A549 (cell line): Measurements from ENCODE around the gene HSFX3. TPM values are rescaled to one million over a fixed set of nuclear protein-coding genes. Genes with fewer than 3 reads are reported as not detected.
"Not testable (repeated sequence)": the region's sequence is repeated elsewhere in the genome, so short reads cannot be mapped to it uniquely, and the experiment has no call there.

Source experiments
- ATAC-seq, 2 experiments: fragments of 200-7000 bp in 1 of 2; fragments of >200 bp in 1 of 2; cut with Nextera tagmentation in 1 of 2; cut with Tn5 transposase in 1 of 2; 3 replicates each; pipeline versions ENCODE4 v1.8.0 to v1.9.1; 2018 to 2020; ENCODE audit warnings: mild to moderate bottlenecking in 1 of 2, moderate library complexity in 1 of 2
- CTCF ChIA-PET: fragments of 300-600 bp; sonication (Branson Sonifier 250); formaldehyde crosslinking; extraction: SDS; loops from one replicate; lab custom pipeline; 2021; ENCODE audit warnings: antibody characterized with exemption, inconsistent platforms; lab: Yijun Ruan, JAX
- POLR2A ChIA-PET: fragments of 350-600 bp; formaldehyde crosslinking; extraction: SDS; loops from one replicate; lab custom pipeline; 2021; ENCODE audit warnings: antibody characterized with exemption, inconsistent platforms; lab: Yijun Ruan, JAX
- DNase-seq, 2 experiments: peaks; one replicate each; pipeline versions ENCODE4 v3.0.0 to v3.0.0-alpha.2; 2011 to 2016; ENCODE audit warnings: low read depth in 1 of 2, low spot score in 1 of 2
- FAIRE-seq: peaks from 2 replicates; lab custom pipeline; 2011; peaks lifted over from hg19 to GRCh38; lab: Jason Lieb, UNC
- H3K27ac ChIP-seq, 2 experiments: fragments of >200 bp; sonication (Bioruptor Twin); formaldehyde crosslinking; 3 replicates each; pipeline ENCODE4 v1.5.1; 2016 to 2017
- H3K4me1 ChIP-seq: fragments of >200 bp; sonication (Bioruptor Twin); formaldehyde crosslinking; 3 replicates; pipeline ENCODE4 v1.6.1; 2016
- H3K4me2 ChIP-seq: fragments of >200 bp; sonication (Bioruptor Twin); formaldehyde crosslinking; 3 replicates; pipeline ENCODE4 v1.6.1; 2016
- H3K4me3 ChIP-seq: fragments of >200 bp; sonication (Bioruptor Twin); formaldehyde crosslinking; 3 replicates; pipeline ENCODE4 v1.5.1; 2016
- H3K9me3 ChIP-seq: fragments of >200 bp; sonication (Bioruptor Twin); formaldehyde crosslinking; 3 replicates; pipeline ENCODE4 v1.6.1; 2016
- BHLHE40 ChIP-seq: IDR thresholded peaks from 2 replicates; pipeline ENCODE4 v1.6.1; 2012; ENCODE audit warnings: low read depth, low read length, inconsistent platforms
- E2F6 ChIP-seq: IDR thresholded peaks from 2 replicates; pipeline ENCODE4 v1.6.1; 2012; ENCODE audit warnings: low read depth, borderline replicate concordance
- EHMT2 ChIP-seq: fragments of 200-600 bp; sonication (generic); IDR thresholded peaks from 2 replicates; pipeline ENCODE4 v1.6.1; 2016; ENCODE audit warnings: antibody characterized with exemption, low read depth, mild to moderate bottlenecking, moderate library complexity
- ESRRA ChIP-seq: fragments of 150-350 bp; IDR thresholded peaks from 2 replicates; pipeline ENCODE4 v1.6.1; 2014; ENCODE audit warnings: mild to moderate bottlenecking, low read length, borderline replicate concordance
- FOXS1 ChIP-seq: fragments of 250-450 bp; sonication (Bioruptor Pico); IDR thresholded peaks from 2 replicates; pipeline ENCODE4 v1.5.0; 2020; ENCODE audit warnings: mild to moderate bottlenecking, moderate library complexity
- HDAC2 ChIP-seq: fragments of 200-600 bp; sonication (generic); IDR thresholded peaks from 2 replicates; pipeline ENCODE4 v1.6.1; 2016
- HMGXB4 ChIP-seq: fragments of 250-450 bp; sonication (Bioruptor Pico); IDR thresholded peaks from 2 replicates; pipeline ENCODE4 v1.5.0; 2021; ENCODE audit warnings: mild to moderate bottlenecking, moderate library complexity, borderline replicate concordance
- HOXB13 ChIP-seq: fragments of 250-450 bp; sonication (Bioruptor Pico); IDR thresholded peaks from 2 replicates; pipeline ENCODE4 v1.5.0; 2020; ENCODE audit warnings: low read depth, mild to moderate bottlenecking, moderate library complexity
- JUN ChIP-seq, 2 experiments: fragments of >200 bp; sonication (Bioruptor Twin); formaldehyde crosslinking; IDR thresholded peaks; 2 replicates in 1 of 2; 3 replicates in 1 of 2; pipeline ENCODE4 v1.6.1; 2016 to 2017
- JUNB ChIP-seq: fragments of >200 bp; sonication (Bioruptor Twin); formaldehyde crosslinking; IDR thresholded peaks from 2 replicates; pipeline ENCODE4 v1.6.1; 2016
- KDM1A ChIP-seq: fragments of 200-600 bp; sonication (generic); IDR thresholded peaks from 2 replicates; pipeline ENCODE4 v1.6.1; 2016; ENCODE audit warnings: low read depth, mild to moderate bottlenecking
- PBX3 ChIP-seq: IDR thresholded peaks from 2 replicates; pipeline ENCODE4 v1.6.1; 2012
- POLR2A ChIP-seq: IDR thresholded peaks from 2 replicates; pipeline ENCODE4 v1.6.1; 2012; ENCODE audit warnings: mild to moderate bottlenecking, low read length
- POLR2AphosphoS2 ChIP-seq: conservative IDR thresholded peaks from 2 replicates; pipeline ENCODE4 v1.6.1; 2012; ENCODE audit warnings: low read length, improper control_type of control experiment, inconsistent platforms
- RAD21 ChIP-seq, 2 experiments: fragments of >200 bp in 1 of 2; sonication (Bioruptor Twin) in 1 of 2; formaldehyde crosslinking in 1 of 2; IDR thresholded peaks in 1 of 2; conservative IDR thresholded peaks in 1 of 2; 2 replicates in 1 of 2; 3 replicates in 1 of 2; pipeline ENCODE4 v1.6.1; 2012 to 2018; ENCODE audit warnings: inconsistent platforms in 1 of 2
- RARB ChIP-seq: fragments of 250-450 bp; sonication (Bioruptor Pico); IDR thresholded peaks from 2 replicates; pipeline ENCODE4 v1.8.0; 2021; ENCODE audit warnings: mild to moderate bottlenecking, moderate library complexity
- RCOR1 ChIP-seq: fragments of 150-350 bp; IDR thresholded peaks from 2 replicates; pipeline ENCODE4 v1.6.1; 2014; ENCODE audit warnings: antibody characterized with exemption, low read length, low read depth
- SMC3 ChIP-seq: fragments of >200 bp; sonication (Bioruptor Twin); formaldehyde crosslinking; IDR thresholded peaks from 3 replicates; pipeline ENCODE4 v1.6.1; 2018; ENCODE audit warnings: inconsistent platforms
- TFCP2L1 ChIP-seq: fragments of 250-450 bp; sonication (Bioruptor Pico); IDR thresholded peaks from 2 replicates; pipeline ENCODE4 v1.5.0; 2021; ENCODE audit warnings: mild to moderate bottlenecking
- ZC3H11A ChIP-seq: fragments of 450-650 bp; IDR thresholded peaks from 2 replicates; pipeline ENCODE4 v1.6.1; 2014; ENCODE audit warnings: antibody characterized with exemption, mild to moderate bottlenecking
- ZFP36 ChIP-seq: fragments of 450-650 bp; IDR thresholded peaks from 2 replicates; pipeline ENCODE4 v1.6.1; 2014; ENCODE audit warnings: borderline replicate concordance; ENCODE audit not compliant: partially characterized antibody
- WGBS: methylation state at CpG from one replicate; pipeline ENCODE4 v1.1.6; 2017; ENCODE audit errors: missing lambda C conversion rate; 5-methylcytosine and 5-hydroxymethylcytosine counted together
- polyA plus RNA-seq, 4 experiments: library from polyadenylated mRNA; depleted of rRNA in 3 of 4; stranded (reverse); fragments of >200 nt; fragmentation: RNase III in 1 of 4; extraction: RNeasy Plus Mini Kit Qiagen cat#74134 plus additional on column Dnase treatment in 1 of 4; gene quantifications; 2 replicates in 3 of 4; 3 replicates in 1 of 4; pipeline ENCODE4 v1.2.3, GENCODE V29; 2011 to 2017

Gene HSFX3
- polyA plus RNA-seq, 2 of the 4 experiments (the other 2 are of a cell fraction) = not detected

- H3K4me1 ChIP-seq, H3K4me3 ChIP-seq, H3K9me3 ChIP-seq, CTCF ChIA-PET, H3K27ac ChIP-seq, POLR2A ChIA-PET, H3K4me2 ChIP-seq, FAIRE-seq: not testable (repeated sequence)
- peak in 1 of 2 experiments; percentile 21; a peak in 1 of 5 replicates for TF ChIP-seq RAD21 (conservative IDR thresholded peaks at IDR 0.05 in 1 of 2, IDR thresholded peaks at IDR 0.05 in 1 of 2)
- ATAC-seq = peak in 1 of 2 experiments; percentile 54; a peak in 3 of 6 replicates
- DNase-seq = peak in 1 of 2 experiments; percentile 60
- 76% methylated on average over 16 of the region's 29 CpGs for WGBS
These were observed 3.9 kb downstream of the HSFX3 start for GRCh38 chrX:149545545-149546543.

GRCh38 chrX:149541521-149542047, 8.1 kb downstream of the HSFX3 start:
- no peak for FAIRE-seq
- peak overlapping the region; percentile 82 to 91 for H3K27ac ChIP-seq
- POLR2A ChIA-PET = interaction anchor here (3.0 to 3.2 kb wide), 2 partner anchors 37 to 398 kb away, joined by 24 to 35 read pairs; partner anchors contain the start of genes EOLA2 and IDS
- peak overlapping the region; percentile 89 for H3K4me2 ChIP-seq
- DNase-seq = no peak
- 0 out of 3 replicates have a peak, but pooled peaks cover 6% of the 10 kb centered on the region for H3K4me1 ChIP-seq
- peak overlapping the region; percentile 94 for H3K4me3 ChIP-seq
- WGBS = 22% methylated on average over 11 of the region's 13 CpGs
- TF ChIP-seq JUNB (no peak), SMC3 (no peak), HMGXB4 (no peak), RARB (CRISPR knock-in tag) (no peak), KDM1A (no peak), ZFP36 (no peak), ZC3H11A (no peak), HOXB13 (no peak), EHMT2 (no peak), JUN (IDR thresholded peaks at IDR 0.05) (no peak), FOXS1 (no peak), POLR2AphosphoS2 (no peak), POLR2A (no peak), RCOR1 (no peak), ESRRA (no peak), BHLHE40 (no peak), PBX3 (no peak), HDAC2 (no peak), E2F6 (no peak), TFCP2L1 (CRISPR knock-in tag) (no peak)
- no peak for ATAC-seq
- H3K9me3 ChIP-seq = no peaks in the 10 kb centered on the region
- CTCF ChIA-PET = interaction anchor here (0.6 to 2.0 kb wide), 3 partner anchors 14 to 54 kb away, joined by 3 to 4 read pairs (median 3); no protein-coding TSS in a partner anchor
